Fibroblast of pulmonary artery (primary cell): ENCODE results near the gene UBE2QL1.

Experiments
- DNase-seq: peaks from one replicate; pipeline ENCODE4 v3.0.0-alpha.2; 2010; ENCODE audit warnings: low read depth
- H3K4me3 ChIP-seq: replicated peaks from 2 replicates; pipeline ENCODE4 v1.5.1; 2011; ENCODE audit warnings: low read depth, mild to moderate bottlenecking, control low read depth, low read length, moderate library complexity
- CTCF ChIP-seq: IDR thresholded peaks from 2 replicates; pipeline ENCODE4 v1.5.1; 2011; ENCODE audit warnings: mild to moderate bottlenecking, control low read depth, low read length, inconsistent platforms; ENCODE audit errors: missing control alignments

UBE2QL1 gene

GRCh38 chr5:6539060-6539459 is 90.4 kb downstream of the UBE2QL1 start:
- TF ChIP-seq CTCF = no peak
- no peak for DNase-seq
- no peak overlapping the region for H3K4me3 ChIP-seq

GRCh38 chr5:6540111-6540827 is 91.6 kb downstream of the UBE2QL1 start:
- no peak overlapping the region for H3K4me3 ChIP-seq
- no peak for TF ChIP-seq CTCF
- no peak for DNase-seq

- TF ChIP-seq CTCF = no peak
- H3K4me3 ChIP-seq = no peak overlapping the region
- no peak for DNase-seq
These were observed 92.8 kb downstream of the UBE2QL1 start for GRCh38 chr5:6541256-6542013.

GRCh38 chr5:6542421-6543345 is 94.0 kb downstream of the UBE2QL1 start:
- no peak for TF ChIP-seq CTCF
- no peak for DNase-seq

GRCh38 chr5:6543346-6543730 is 94.7 kb downstream of the UBE2QL1 start:
- H3K4me3 ChIP-seq = no peak overlapping the region
- DNase-seq = no peak
- no peak for TF ChIP-seq CTCF

More at GRCh38 chr5:6542421-6543345, 94.0 kb downstream of the UBE2QL1 start:
- no peak overlapping the region for H3K4me3 ChIP-seq

- no peak for TF ChIP-seq CTCF
- no peak for DNase-seq
- no peak overlapping the region for H3K4me3 ChIP-seq
These were observed 95.3 kb downstream of the UBE2QL1 start for GRCh38 chr5:6543830-6544560.
